H1 (cell line): ENCODE measurements around the gene CELF4. TPM values are rescaled to one million over a fixed set of nuclear protein-coding genes. Genes with fewer than 3 reads are reported as not detected.
A peak's percentile ranks its signal among the peaks of the same experiment; 100 is the strongest.

Source experiments
- CTCF ChIA-PET: fragments of 300-600 bp; sonication (Branson Sonifier 250); formaldehyde crosslinking; loops from one replicate; lab custom pipeline; 2021; ENCODE audit not compliant: partially characterized antibody; lab: Charles Lee
- POLR2A ChIA-PET: fragments of 300-600 bp; sonication (Branson Sonifier 250); formaldehyde crosslinking; loops from one replicate; lab custom pipeline; 2021; ENCODE audit warnings: inconsistent platforms; ENCODE audit not compliant: partially characterized antibody; lab: Charles Lee
- DNase-seq, 2 experiments: peaks; one replicate each; pipeline versions ENCODE4 v3.0.0 to v3.0.0-alpha.2; 2010 to 2022; ENCODE audit warnings: low spot score in 2 of 2, low read depth in 1 of 2, mixed read lengths in 1 of 2
- FAIRE-seq: peaks from 2 replicates; lab custom pipeline; 2011; peaks lifted over from hg19 to GRCh38; lab: Jason Lieb, UNC
- H2AFZ ChIP-seq: 2 replicates; pipeline ENCODE4 v1.8.1; 2012; ENCODE audit warnings: low read length, inconsistent platforms
- H2AK5ac ChIP-seq: 2 replicates; pipeline ENCODE4 v1.6.1; 2013; ENCODE audit warnings: low read depth, low read length
- H2BK120ac ChIP-seq: replicated peaks from 2 replicates; pipeline ENCODE3; 2013; ENCODE audit warnings: low read depth, low read length, inconsistent platforms
- H2BK12ac ChIP-seq: 2 replicates; pipeline ENCODE4 v1.6.1; 2013; ENCODE audit warnings: low read depth, low read length
- H2BK15ac ChIP-seq: 2 replicates; pipeline ENCODE4 v1.6.1; 2013; ENCODE audit warnings: low read length
- H2BK20ac ChIP-seq: 2 replicates; pipeline ENCODE4 v1.6.1; 2013; ENCODE audit warnings: low read length
- H2BK5ac ChIP-seq: 2 replicates; pipeline ENCODE4 v1.6.1; 2013; ENCODE audit warnings: low read depth, low read length
- H3K14ac ChIP-seq: 2 replicates; pipeline ENCODE4 v1.6.1; 2013; ENCODE audit warnings: inconsistent platforms; ENCODE audit not compliant: insufficient read length
- H3K18ac ChIP-seq: 2 replicates; pipeline ENCODE4 v1.6.1; 2013; ENCODE audit warnings: low read length; ENCODE audit errors: extremely low read depth
- H3K23ac ChIP-seq: 2 replicates; pipeline ENCODE4 v1.6.1; 2013; ENCODE audit warnings: inconsistent platforms; ENCODE audit not compliant: insufficient read length
- H3K23me2 ChIP-seq: 2 replicates; pipeline ENCODE4 v1.6.1; 2013; ENCODE audit warnings: low read depth, low read length
- H3K27ac ChIP-seq: 2 replicates; pipeline ENCODE4 v1.6.1; 2011; ENCODE audit warnings: low read depth, low read length, inconsistent platforms
- H3K27me3 ChIP-seq, 4 experiments: replicated peaks in 1 of 4; 1 replicate in 1 of 4; 2 replicates in 3 of 4; pipeline versions ENCODE4 v1.6.1 to v1.8.1; 2011 to 2013; ENCODE audit warnings: low read length in 3 of 4, mild to moderate bottlenecking in 3 of 4, inconsistent platforms in 2 of 4, mixed read lengths in 2 of 4, moderate library complexity in 1 of 4; ENCODE audit not compliant: control insufficient read depth in 3 of 4, insufficient read depth in 3 of 4; ENCODE audit errors: extremely low read depth in 1 of 4
- H3K36me3 ChIP-seq, 4 experiments: 2 replicates each; pipeline versions ENCODE4 v1.6.1 to v1.8.1; 2011 to 2013; ENCODE audit warnings: mild to moderate bottlenecking in 4 of 4, low read length in 3 of 4, moderate library complexity in 2 of 4, control low read depth in 1 of 4, inconsistent platforms in 1 of 4; ENCODE audit not compliant: insufficient read depth in 4 of 4, control insufficient read depth in 2 of 4
- H3K4ac ChIP-seq: replicated peaks from 2 replicates; pipeline ENCODE3; 2013; ENCODE audit warnings: low read length, low read depth, mixed read lengths, inconsistent platforms; ENCODE audit not compliant: insufficient read length
- H3K4me1 ChIP-seq, 4 experiments: replicated peaks in 1 of 4; 1 replicate in 1 of 4; 2 replicates in 3 of 4; pipeline versions ENCODE4 v1.6.1 to v1.8.1; 2011 to 2013; ENCODE audit warnings: low read length in 3 of 4, inconsistent platforms in 2 of 4, mixed read lengths in 1 of 4; ENCODE audit not compliant: insufficient read depth in 4 of 4, control insufficient read depth in 3 of 4
- H3K4me2 ChIP-seq, 2 experiments: 2 replicates each; pipeline versions ENCODE4 v1.6.1 to v1.8.1; 2011 to 2013; ENCODE audit warnings: low read depth in 2 of 2, low read length in 2 of 2, control low read depth in 1 of 2, inconsistent platforms in 1 of 2, mild to moderate bottlenecking in 1 of 2; ENCODE audit not compliant: insufficient read depth in 1 of 2
- H3K4me3 ChIP-seq, 4 experiments: fragments of 200-600, 300-600 bp in 1 of 4; sonication (generic), shearing (Covaris generic), sonication (Bioruptor Twin) in 1 of 4; 2 replicates each; pipeline versions ENCODE4 v1.5.1 to v1.8.1; 2011 to 2016; ENCODE audit warnings: low read length in 4 of 4, low read depth in 3 of 4, control low read depth in 2 of 4, inconsistent platforms in 2 of 4, mild to moderate bottlenecking in 2 of 4, mixed read lengths in 1 of 4, moderate library complexity in 1 of 4; ENCODE audit not compliant: insufficient read depth in 2 of 4; ENCODE audit errors: extremely low read depth in 1 of 4
- H3K56ac ChIP-seq: replicated peaks from 2 replicates; pipeline ENCODE3; 2013; ENCODE audit warnings: low read depth, mild to moderate bottlenecking, mixed read lengths, low read length, inconsistent platforms; ENCODE audit not compliant: insufficient read length
- H3K79me1 ChIP-seq: 2 replicates; pipeline ENCODE4 v1.6.1; 2013; ENCODE audit warnings: low read depth, low read length, control low read depth
- H3K79me2 ChIP-seq, 2 experiments: 2 replicates each; pipeline versions ENCODE4 v1.6.1 to v1.8.1; 2012 to 2013; ENCODE audit warnings: low read length in 2 of 2, mild to moderate bottlenecking in 2 of 2, inconsistent platforms in 1 of 2; ENCODE audit not compliant: insufficient read depth in 2 of 2, control insufficient read depth in 1 of 2
- H3K9ac ChIP-seq, 4 experiments: replicated peaks in 1 of 4; 1 replicate in 1 of 4; 2 replicates in 3 of 4; pipeline versions ENCODE4 v1.6.1 to v1.8.1; 2011 to 2013; ENCODE audit warnings: low read depth in 3 of 4, low read length in 3 of 4, control low read depth in 2 of 4, mild to moderate bottlenecking in 2 of 4, moderate library complexity in 2 of 4, inconsistent platforms in 1 of 4; ENCODE audit errors: extremely low read depth in 1 of 4
- H3K9me3 ChIP-seq, 2 experiments: 2 replicates each; pipeline versions ENCODE4 v1.6.1 to v1.8.1; 2012 to 2013; ENCODE audit warnings: mild to moderate bottlenecking in 2 of 2, moderate library complexity in 2 of 2, control low read depth in 1 of 2, inconsistent platforms in 1 of 2, low read depth in 1 of 2, low read length in 1 of 2, mixed read lengths in 1 of 2; ENCODE audit not compliant: insufficient read depth in 2 of 2
- H4K20me1 ChIP-seq, 2 experiments: replicated peaks in 1 of 2; 2 replicates each; pipeline versions ENCODE3 to v1.8.1; 2011 to 2013; ENCODE audit warnings: inconsistent platforms in 2 of 2, low read length in 2 of 2, mild to moderate bottlenecking in 1 of 2; ENCODE audit not compliant: insufficient read depth in 2 of 2, control insufficient read depth in 1 of 2
- H4K5ac ChIP-seq: 2 replicates; pipeline ENCODE4 v1.6.1; 2013; ENCODE audit warnings: low read length, low read depth, mixed read lengths, inconsistent platforms; ENCODE audit not compliant: insufficient read length
- H4K8ac ChIP-seq: 2 replicates; pipeline ENCODE4 v1.8.0; 2013; ENCODE audit warnings: mild to moderate bottlenecking, moderate library complexity, low read length, inconsistent platforms; ENCODE audit not compliant: insufficient read depth; ENCODE audit errors: extremely low read depth
- H4K91ac ChIP-seq: replicated peaks from 2 replicates; pipeline ENCODE3; 2013; ENCODE audit warnings: low read length, mixed read lengths, inconsistent platforms; ENCODE audit not compliant: insufficient read length
- CHD1 ChIP-seq: IDR thresholded peaks from 2 replicates; pipeline ENCODE4 v1.6.1; 2012; ENCODE audit warnings: low read depth, low read length, improper control_type of control experiment
- KDM4A ChIP-seq: IDR thresholded peaks from one replicate; pipeline ENCODE4 v1.7.1; 2012; ENCODE audit warnings: low read depth, mild to moderate bottlenecking, moderate library complexity, low read length, inconsistent platforms; ENCODE audit not compliant: severe bottlenecking
- NANOG ChIP-seq: IDR thresholded peaks from 2 replicates; pipeline ENCODE4 v1.6.1; 2011; ENCODE audit warnings: low read length, low read depth, mild to moderate bottlenecking, inconsistent platforms; ENCODE audit not compliant: insufficient read depth, poor library complexity, severe bottlenecking
- NRF1 ChIP-seq: IDR thresholded peaks from 2 replicates; pipeline ENCODE4 v1.6.1; 2011; ENCODE audit warnings: mild to moderate bottlenecking, low read depth, low read length, improper control_type of control experiment
- PHF8 ChIP-seq: fragments of 200-600 bp; sonication (generic); conservative IDR thresholded peaks from 2 replicates; pipeline ENCODE4 v1.7.1; 2012; ENCODE audit warnings: low read depth, mild to moderate bottlenecking, inconsistent platforms, low read length, moderate library complexity
- RXRA ChIP-seq: IDR thresholded peaks from 2 replicates; pipeline ENCODE4 v1.6.1; 2011; ENCODE audit warnings: low read depth, mild to moderate bottlenecking, low read length, moderate library complexity; ENCODE audit not compliant: insufficient read depth
- TAF7 ChIP-seq: optimal IDR thresholded peaks from 2 replicates; pipeline ENCODE3; 2011; ENCODE audit warnings: low read depth, mild to moderate bottlenecking, inconsistent platforms, low read length, moderate library complexity, borderline replicate concordance
- WGBS, 2 experiments: shearing (Covaris generic) in 1 of 2; methylation state at CpG; one replicate each; pipeline versions ENCODE4 v1.1.6 to v1.1.7; 2013 to 2015; ENCODE audit warnings: low lambda C conversion rate in 2 of 2, mixed read lengths in 2 of 2, inconsistent platforms in 1 of 2, low coverage in 1 of 2, missing lambda C conversion rate in 1 of 2; ENCODE audit not compliant: insufficient replicate concordance in 2 of 2, insufficient coverage in 1 of 2, insufficient read length in 1 of 2; ENCODE audit errors: extremely low coverage in 1 of 2, missing lambda C conversion rate in 1 of 2; 5-methylcytosine and 5-hydroxymethylcytosine counted together
- polyA plus RNA-seq, 7 experiments: library from polyadenylated mRNA; depleted of rRNA in 3 of 7; stranded (reverse) in 5 of 7; unstranded in 2 of 7; fragments of >200 nt in 5 of 7; fragments of 200-250 nt in 2 of 7; gene quantifications; 1 replicate in 5 of 7; 2 replicates in 1 of 7; 4 replicates in 1 of 7; pipeline versions ENCODE4 v1.2.1 to v1.2.3, GENCODE V29; 2011 to 2013; ENCODE audit warnings: missing spikeins in 2 of 7, mixed read lengths in 2 of 7
- total RNA-seq: library from RNA; stranded (reverse); fragmentation: NEBNext Ultra II Directional; extraction: Animal tissue kit (Norgen Biotek cat#: 25700); gene quantifications from 2 replicates; pipeline ENCODE4 v1.2.1, GENCODE V29; 2021

The CELF4 gene
- total and polyA plus RNA-seq, 2 of the 8 experiments (the other 6 are each of a cell fraction or from before 2014, with no cell fraction given), result 1.6 to 3.4 TPM

DNA sequence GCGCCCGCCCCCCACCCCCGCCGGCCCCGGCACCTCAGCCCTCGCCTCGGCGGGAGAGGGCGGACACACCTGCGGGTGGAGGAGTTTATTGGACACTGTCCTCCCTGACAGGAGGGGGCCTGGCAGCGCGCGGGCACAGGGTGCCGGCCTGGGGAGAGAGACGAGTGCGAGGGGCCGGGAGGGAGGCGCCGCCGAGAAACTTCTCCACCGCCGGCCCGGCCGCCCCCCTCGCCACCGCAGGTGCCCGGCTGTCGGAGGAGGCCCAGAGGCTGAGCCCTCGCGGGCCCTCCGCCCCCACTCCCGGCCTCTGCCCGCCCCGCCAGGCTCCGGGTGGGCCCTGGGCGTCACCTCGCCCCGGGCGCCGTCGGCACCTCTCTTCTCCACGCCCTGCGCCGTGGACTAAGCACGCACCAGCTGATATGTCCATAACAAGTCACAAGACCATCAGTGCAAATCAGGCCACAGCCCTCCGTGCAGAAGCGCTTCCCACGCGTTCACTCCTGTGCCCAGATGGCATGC, 311.3 kb downstream of the CELF4 start:
- H2BK20ac ChIP-seq, result no peak overlapping the region
- H3K23ac ChIP-seq, result no peak overlapping the region
- peak overlapping the region; percentile 75 to 98 for H3K4me2 ChIP-seq
- H3K9ac ChIP-seq, result peak overlapping the region in 3 of 4 experiments; percentile 8 to 44 (median 24); a peak in 3 of 7 replicates
- no peak overlapping the region for H2BK15ac ChIP-seq
- H4K20me1 ChIP-seq, result peaks cover 0 to 5% of the 10 kb centered on the region in 2 experiments
- no peaks in the 10 kb centered on the region for H3K36me3 ChIP-seq
- POLR2A ChIA-PET, result interaction anchor here (1.1 kb wide), 1 partner anchor 169 kb away, joined by 3 read pairs; no protein-coding TSS in a partner anchor
- H3K79me1 ChIP-seq, result no peaks in the 10 kb centered on the region
- H4K91ac ChIP-seq, result no peak overlapping the region
- no peaks in the 10 kb centered on the region for H3K79me2 ChIP-seq
- DNase-seq, result peak in 1 of 2 experiments; percentile 66
- no peak overlapping the region for H3K56ac ChIP-seq
- CTCF ChIA-PET, result interaction anchor here (1.2 to 3.2 kb wide), 7 partner anchors 9 to 312 kb away, joined by 3 to 12 read pairs (median 3); no protein-coding TSS in a partner anchor
- no peak overlapping the region for H3K14ac ChIP-seq
- 24% methylated on average over 11 of the region's 49 CpGs; no CpG with 5 or more reads in 1 of the 2 experiments for WGBS, 2 experiments
- H3K27me3 ChIP-seq, result peaks cover 5 to 31% (median 22%) of the 10 kb centered on the region in 4 experiments
- no peak overlapping the region; the same call in 1 of the 2 replicates for H3K18ac ChIP-seq
- peak overlapping the region; percentile 59 to 88 (median 62) for H3K4me3 ChIP-seq
- H4K8ac ChIP-seq, result peak overlapping the region; percentile 58; the same call in 1 of the 2 replicates
- peaks cover 7% of the 10 kb centered on the region; the same call in 1 of the 2 replicates for H3K23me2 ChIP-seq
- H2BK120ac ChIP-seq, result no peak overlapping the region
- H3K27ac ChIP-seq, result no peak overlapping the region
- TF ChIP-seq KDM4A (peak; percentile 63), RXRA (no peak), PHF8 (peak; percentile 51; the same call in 1 of the 2 replicates), NRF1 (no peak), TAF7 (no peak), NANOG (no peak), CHD1 (no peak)
- H2AFZ ChIP-seq, result peak overlapping the region; percentile 87; the same call in 1 of the 2 replicates
- FAIRE-seq, result no peak
- H3K4ac ChIP-seq, result no peak overlapping the region
- H2BK5ac ChIP-seq, result no peak overlapping the region
- no peak overlapping the region for H2BK12ac ChIP-seq
- peaks cover 0 to 15% (median 7%) of the 10 kb centered on the region in 4 experiments; a peak in 6 of 7 replicates for H3K4me1 ChIP-seq
- no peak overlapping the region for H2AK5ac ChIP-seq
- H3K9me3 ChIP-seq, result no peaks in the 10 kb centered on the region
- H4K5ac ChIP-seq, result no peak overlapping the region
